ENCODE measurements around the gene IL15. TPM values are rescaled to one million over a fixed set of nuclear protein-coding genes. Genes with fewer than 3 reads are reported as not detected.

IL15 gene
- total and polyA plus RNA-seq, 4 donors = 0.93 to 2.0 (median 1.5) TPM

DNA sequence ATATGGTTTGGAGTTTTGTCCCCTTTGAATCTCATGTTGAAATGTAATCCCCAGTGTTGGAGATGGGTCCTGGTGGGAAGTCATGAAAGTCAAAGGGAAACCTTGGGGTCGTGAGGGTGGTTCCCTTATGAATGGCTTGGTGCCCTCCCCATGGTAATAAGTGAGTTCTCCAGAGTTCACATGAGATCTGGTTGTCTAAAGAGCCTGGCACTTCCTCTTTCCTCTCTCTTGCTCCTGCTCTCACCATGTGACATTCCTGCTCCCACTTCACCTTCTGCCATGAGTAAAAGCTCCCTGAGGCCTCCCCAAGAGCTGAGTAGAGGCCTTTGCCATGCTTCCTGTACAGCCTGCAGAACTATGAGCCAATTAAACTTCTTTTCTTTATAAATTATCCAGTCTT, 5.5 kb upstream of the IL15 start:
- no peaks in the 10 kb centered on the region for H3K36me3 ChIP-seq (ENCODE audit: control insufficient read depth in 4 of 4, insufficient read depth in 3 of 4, low read depth in 1 of 4, low read length in 3 of 4)
- no peaks in the 10 kb centered on the region for H3K27me3 ChIP-seq (ENCODE audit: control insufficient read depth in 4 of 4, insufficient read depth in 4 of 4, low read length in 3 of 4)
- no peak for DNase-seq (ENCODE audit: low spot score)
- H3K4me1 ChIP-seq (ENCODE audit: control insufficient read depth in 4 of 4, insufficient read depth in 4 of 4, low read length in 3 of 4) = peaks cover 0 to 3% (median 2%) of the 10 kb centered on the region in 4 donors
- H3K9ac ChIP-seq (ENCODE audit: low read depth in 1 of 2, low read length in 2 of 2) = no peak overlapping the region
- H3K4me3 ChIP-seq (ENCODE audit: low read depth in 1 of 3, low read length in 3 of 3) = no peak overlapping the region
- no peaks in the 10 kb centered on the region for H3K9me3 ChIP-seq (ENCODE audit: control insufficient read depth in 4 of 4, low read length in 3 of 4)
- TF ChIP-seq, protein P1, sequence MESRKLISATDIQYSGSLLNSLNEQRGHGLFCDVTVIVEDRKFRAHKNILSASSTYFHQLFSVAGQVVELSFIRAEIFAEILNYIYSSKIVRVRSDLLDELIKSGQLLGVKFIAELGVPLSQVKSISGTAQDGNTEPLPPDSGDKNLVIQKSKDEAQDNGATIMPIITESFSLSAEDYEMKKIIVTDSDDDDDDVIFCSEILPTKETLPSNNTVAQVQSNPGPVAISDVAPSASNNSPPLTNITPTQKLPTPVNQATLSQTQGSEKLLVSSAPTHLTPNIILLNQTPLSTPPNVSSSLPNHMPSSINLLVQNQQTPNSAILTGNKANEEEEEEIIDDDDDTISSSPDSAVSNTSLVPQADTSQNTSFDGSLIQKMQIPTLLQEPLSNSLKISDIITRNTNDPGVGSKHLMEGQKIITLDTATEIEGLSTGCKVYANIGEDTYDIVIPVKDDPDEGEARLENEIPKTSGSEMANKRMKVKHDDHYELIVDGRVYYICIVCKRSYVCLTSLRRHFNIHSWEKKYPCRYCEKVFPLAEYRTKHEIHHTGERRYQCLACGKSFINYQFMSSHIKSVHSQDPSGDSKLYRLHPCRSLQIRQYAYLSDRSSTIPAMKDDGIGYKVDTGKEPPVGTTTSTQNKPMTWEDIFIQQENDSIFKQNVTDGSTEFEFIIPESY (IDR thresholded peaks at IDR 0.05) = no peak
- TF ChIP-seq, protein P2, sequence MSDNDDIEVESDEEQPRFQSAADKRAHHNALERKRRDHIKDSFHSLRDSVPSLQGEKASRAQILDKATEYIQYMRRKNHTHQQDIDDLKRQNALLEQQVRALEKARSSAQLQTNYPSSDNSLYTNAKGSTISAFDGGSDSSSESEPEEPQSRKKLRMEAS (IDR thresholded peaks at IDR 0.05) = no peak
- TF ChIP-seq SP1 (IDR thresholded peaks at IDR 0.05) (no peak), GABPA (IDR thresholded peaks at IDR 0.05 in 1 of 2, conservative IDR thresholded peaks at IDR 0.05 in 1 of 2) (no peak), FOXA2 (IDR thresholded peaks at IDR 0.05) (no peak), NR2F2 (IDR thresholded peaks at IDR 0.05) (no peak), JUND (IDR thresholded peaks at IDR 0.05) (no peak), YY1 (IDR thresholded peaks at IDR 0.05) (no peak)
- no peak overlapping the region for H3K27ac ChIP-seq (ENCODE audit: low read depth in 1 of 2, low read length in 2 of 2)
- WGBS = 69% methylated on average over 1 of the region's 1 CpG

DNA sequence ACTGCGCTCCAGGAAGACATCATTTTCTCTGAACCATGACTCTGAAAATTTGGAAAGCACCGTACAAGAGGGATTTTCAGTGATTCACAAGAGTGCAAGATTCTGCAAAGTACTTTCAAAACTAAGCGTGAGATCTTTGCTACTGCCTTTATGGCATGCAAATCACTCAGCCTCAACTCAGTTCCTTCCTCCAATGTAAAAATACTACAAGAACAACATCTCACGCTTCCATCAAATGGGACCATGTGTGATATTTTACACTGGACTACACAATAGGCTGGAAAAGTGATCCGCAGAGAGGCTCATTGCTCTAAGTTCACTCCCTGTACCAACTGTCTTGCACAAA, 674 bp upstream of the IL15 start:
- 55% methylated on average over 5 of the region's 5 CpGs for WGBS
- Histone ChIP-seq H3K36me3 (ENCODE audit: control insufficient read depth in 4 of 4, insufficient read depth in 3 of 4, low read depth in 1 of 4, low read length in 3 of 4) (no peaks in the 10 kb centered on the region), H3K27me3 (ENCODE audit: control insufficient read depth in 4 of 4, insufficient read depth in 4 of 4, low read length in 3 of 4) (no peaks in the 10 kb centered on the region), H3K27ac (ENCODE audit: low read depth in 1 of 2, low read length in 2 of 2) (peak overlapping the region; percentile 84 to 88), H3K4me1 (ENCODE audit: control insufficient read depth in 4 of 4, insufficient read depth in 4 of 4, low read length in 3 of 4) (peaks cover 0 to 17% (median 8%) of the 10 kb centered on the region in 4 donors), H3K4me3 (ENCODE audit: low read depth in 1 of 3, low read length in 3 of 3) (peak overlapping the region; percentile 81 to 93 (median 87)), H3K9ac (ENCODE audit: low read depth in 1 of 2, low read length in 2 of 2) (no peak overlapping the region), H3K9me3 (ENCODE audit: control insufficient read depth in 4 of 4, low read length in 3 of 4) (no peaks in the 10 kb centered on the region)
- DNase-seq (ENCODE audit: low spot score) = no peak
- TF ChIP-seq, protein P1 (IDR thresholded peaks at IDR 0.05) = no peak
- no peak for TF ChIP-seq SP1 (IDR thresholded peaks at IDR 0.05)
- no peak for TF ChIP-seq RAD21 (IDR thresholded peaks at IDR 0.05)
- TF ChIP-seq, protein P3, sequence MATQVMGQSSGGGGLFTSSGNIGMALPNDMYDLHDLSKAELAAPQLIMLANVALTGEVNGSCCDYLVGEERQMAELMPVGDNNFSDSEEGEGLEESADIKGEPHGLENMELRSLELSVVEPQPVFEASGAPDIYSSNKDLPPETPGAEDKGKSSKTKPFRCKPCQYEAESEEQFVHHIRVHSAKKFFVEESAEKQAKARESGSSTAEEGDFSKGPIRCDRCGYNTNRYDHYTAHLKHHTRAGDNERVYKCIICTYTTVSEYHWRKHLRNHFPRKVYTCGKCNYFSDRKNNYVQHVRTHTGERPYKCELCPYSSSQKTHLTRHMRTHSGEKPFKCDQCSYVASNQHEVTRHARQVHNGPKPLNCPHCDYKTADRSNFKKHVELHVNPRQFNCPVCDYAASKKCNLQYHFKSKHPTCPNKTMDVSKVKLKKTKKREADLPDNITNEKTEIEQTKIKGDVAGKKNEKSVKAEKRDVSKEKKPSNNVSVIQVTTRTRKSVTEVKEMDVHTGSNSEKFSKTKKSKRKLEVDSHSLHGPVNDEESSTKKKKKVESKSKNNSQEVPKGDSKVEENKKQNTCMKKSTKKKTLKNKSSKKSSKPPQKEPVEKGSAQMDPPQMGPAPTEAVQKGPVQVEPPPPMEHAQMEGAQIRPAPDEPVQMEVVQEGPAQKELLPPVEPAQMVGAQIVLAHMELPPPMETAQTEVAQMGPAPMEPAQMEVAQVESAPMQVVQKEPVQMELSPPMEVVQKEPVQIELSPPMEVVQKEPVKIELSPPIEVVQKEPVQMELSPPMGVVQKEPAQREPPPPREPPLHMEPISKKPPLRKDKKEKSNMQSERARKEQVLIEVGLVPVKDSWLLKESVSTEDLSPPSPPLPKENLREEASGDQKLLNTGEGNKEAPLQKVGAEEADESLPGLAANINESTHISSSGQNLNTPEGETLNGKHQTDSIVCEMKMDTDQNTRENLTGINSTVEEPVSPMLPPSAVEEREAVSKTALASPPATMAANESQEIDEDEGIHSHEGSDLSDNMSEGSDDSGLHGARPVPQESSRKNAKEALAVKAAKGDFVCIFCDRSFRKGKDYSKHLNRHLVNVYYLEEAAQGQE (IDR thresholded peaks at IDR 0.05) = no peak
